ENCODE data around the gene PURA. TPM values are rescaled to one million over a fixed set of nuclear protein-coding genes. Genes with fewer than 3 reads are reported as not detected.

PURA gene
- total RNA-seq, 2 experiments from 2014 or later, result 8.2 to 9.2 TPM

- no peak overlapping the region for H3K4me3 Mint-ChIP-seq
- no peak for ATAC-seq
- CTCF ChIA-PET, result interaction anchor here (1.3 to 4.9 kb wide), 4 partner anchors 9 to 62 kb away, joined by 4 to 41 read pairs (median 16); no protein-coding TSS in a partner anchor
- no peak overlapping the region for H3K27ac Mint-ChIP-seq
- no peaks in the 10 kb centered on the region for H3K36me3 Mint-ChIP-seq (ENCODE audit: low read depth)
- no peaks in the 10 kb centered on the region for H3K27me3 Mint-ChIP-seq
- TF ChIP-seq CTCF (IDR thresholded peaks at IDR 0.05), result no peak
- intact Hi-C loops (cut with micrococcal nuclease), result no loop called here
- DNase-seq, result no peak
- POLR2A ChIA-PET, result interaction anchor here (0.7 to 1.2 kb wide), 4 partner anchors 10 to 26 kb away, joined by 3 to 4 read pairs (median 3); no protein-coding TSS in a partner anchor
- H3K9me3 Mint-ChIP-seq, result no peaks in the 10 kb centered on the region
- peaks cover 37% of the 10 kb centered on the region for H3K4me1 Mint-ChIP-seq (ENCODE audit: low read depth)
Measured at GRCh38 chr5:140135127-140135526, 21.2 kb downstream of the PURA start.

- H3K36me3 Mint-ChIP-seq (ENCODE audit: low read depth), result no peaks in the 10 kb centered on the region
- POLR2A ChIA-PET, result no interaction called here
- no peak overlapping the region for H3K4me3 Mint-ChIP-seq
- intact Hi-C loops (cut with micrococcal nuclease), result no loop called here
- no peak for TF ChIP-seq CTCF (IDR thresholded peaks at IDR 0.05)
- no peak for ATAC-seq
- H3K27ac Mint-ChIP-seq, result no peak overlapping the region
- no peaks in the 10 kb centered on the region for H3K27me3 Mint-ChIP-seq
- no peaks in the 10 kb centered on the region for H3K9me3 Mint-ChIP-seq
- CTCF ChIA-PET, result interaction anchor here (1.1 to 3.0 kb wide), 6 partner anchors 10 to 167 kb away, joined by 3 to 16 read pairs (median 4); no protein-coding TSS in a partner anchor
- peaks cover 23% of the 10 kb centered on the region for H3K4me1 Mint-ChIP-seq (ENCODE audit: low read depth)
- no peak for DNase-seq
Measured at GRCh38 chr5:140136624-140137023, 22.7 kb downstream of the PURA start.

- no peaks in the 10 kb centered on the region for H3K36me3 Mint-ChIP-seq (ENCODE audit: low read depth)
- H3K27ac Mint-ChIP-seq, result no peak overlapping the region
- DNase-seq, result no peak
- no peak for ATAC-seq
- H3K9me3 Mint-ChIP-seq, result no peaks in the 10 kb centered on the region
- ChIA-PET CTCF (no interaction called here), POLR2A (interaction anchor here (1.6 kb wide), 1 partner anchor 26 kb away, joined by 4 read pairs; the partner anchor contains the start of gene PURA)
- intact Hi-C loops (cut with micrococcal nuclease), result no loop called here
- no peak for TF ChIP-seq CTCF (IDR thresholded peaks at IDR 0.05)
- no peak overlapping the region for H3K4me3 Mint-ChIP-seq
- H3K27me3 Mint-ChIP-seq, result peaks cover 7% of the 10 kb centered on the region
- peaks cover 10% of the 10 kb centered on the region for H3K4me1 Mint-ChIP-seq (ENCODE audit: low read depth)
Measured at GRCh38 chr5:140140435-140140834, 26.5 kb downstream of the PURA start.

- ATAC-seq, result no peak
- Mint-ChIP-seq H3K27ac (no peak overlapping the region), H3K4me3 (no peak overlapping the region), H3K9me3 (no peaks in the 10 kb centered on the region), H3K36me3 (ENCODE audit: low read depth) (no peaks in the 10 kb centered on the region), H3K4me1 (ENCODE audit: low read depth) (peaks cover 13% of the 10 kb centered on the region), H3K27me3 (peaks cover 13% of the 10 kb centered on the region)
- TF ChIP-seq CTCF (IDR thresholded peaks at IDR 0.05), result no peak
- ChIA-PET POLR2A (interaction anchor here (0.7 to 1.6 kb wide), 2 partner anchors 18 to 27 kb away, joined by 3 to 4 read pairs; partner anchors contain the start of gene PURA), CTCF (interaction anchor here (0.8 to 6.2 kb wide), 8 partner anchors 9 to 67 kb away, joined by 3 to 96 read pairs (median 4); partner anchors contain the start of gene PURA)
- no peak for DNase-seq
- intact Hi-C loops (cut with micrococcal nuclease), result no loop called here
Measured at GRCh38 chr5:140141241-140141640, 27.3 kb downstream of the PURA start.

GRCh38 chr5:140142246-140142645 lies 28.3 kb downstream of the PURA start:
- Mint-ChIP-seq H3K9me3 (no peaks in the 10 kb centered on the region), H3K36me3 (ENCODE audit: low read depth) (no peaks in the 10 kb centered on the region), H3K4me3 (no peak overlapping the region), H3K27ac (no peak overlapping the region), H3K27me3 (peaks cover 20% of the 10 kb centered on the region), H3K4me1 (ENCODE audit: low read depth) (peaks cover 17% of the 10 kb centered on the region)
- POLR2A ChIA-PET, result interaction anchor here (0.7 to 1.6 kb wide), 2 partner anchors 10 to 28 kb away, joined by 3 to 4 read pairs; partner anchors contain the start of gene PURA
- intact Hi-C loops (cut with micrococcal nuclease), result no loop called here
- CTCF ChIA-PET, result interaction anchor here (0.9 to 6.2 kb wide), 11 partner anchors 11 to 68 kb away, joined by 3 to 96 read pairs (median 6); partner anchors contain the start of genes CYSTM1 and PURA
- TF ChIP-seq CTCF (IDR thresholded peaks at IDR 0.05), result no peak
- ATAC-seq, result no peak
- no peak for DNase-seq
